Stimulated activated CD8-positive, alpha-beta memory T cell treated with anti-CD3 and anti-CD28 coated beads, Interleukin-4, amount 100 ng/mL, for 24 hours (primary cell): ENCODE data around the gene NPC2.

ENCODE experiments used
- DNase-seq: peaks from one replicate; pipeline ENCODE4 v3.0.0-alpha.2; 2020; ENCODE audit warnings: low read depth

Gene NPC2

DNA sequence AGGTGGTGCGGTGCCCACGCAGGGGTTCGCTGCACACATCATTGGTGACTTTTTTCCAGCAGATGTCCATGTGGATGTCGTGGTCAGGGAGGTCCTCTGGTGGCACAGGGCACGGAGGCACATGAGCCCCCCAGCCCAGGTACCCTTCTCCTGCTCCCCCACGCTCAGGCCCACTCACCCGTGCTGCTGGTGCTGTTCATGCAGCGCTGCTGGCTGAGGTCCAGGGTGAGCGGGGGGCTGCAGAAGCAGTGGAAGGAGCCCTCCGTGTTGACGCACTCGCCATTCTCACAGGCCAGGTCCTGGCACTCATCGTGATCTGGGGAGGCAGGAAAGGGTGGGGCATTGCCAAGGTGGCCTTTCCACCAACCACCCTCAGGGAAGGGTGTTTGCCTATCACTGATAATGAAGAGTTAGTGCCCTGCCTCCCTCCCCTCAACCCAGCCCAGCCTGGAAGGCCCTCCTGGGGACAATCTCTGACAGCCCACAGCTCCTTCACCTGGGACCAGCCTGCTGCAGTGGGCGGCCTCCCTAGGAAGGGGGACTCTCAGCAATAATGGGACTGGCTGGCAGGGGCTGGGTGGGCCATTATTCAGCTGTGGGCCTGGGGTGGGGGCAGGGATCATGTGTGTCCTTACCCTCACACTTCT is 10.3 kb upstream of the NPC2 start:
- DNase-seq: no peak

DNA sequence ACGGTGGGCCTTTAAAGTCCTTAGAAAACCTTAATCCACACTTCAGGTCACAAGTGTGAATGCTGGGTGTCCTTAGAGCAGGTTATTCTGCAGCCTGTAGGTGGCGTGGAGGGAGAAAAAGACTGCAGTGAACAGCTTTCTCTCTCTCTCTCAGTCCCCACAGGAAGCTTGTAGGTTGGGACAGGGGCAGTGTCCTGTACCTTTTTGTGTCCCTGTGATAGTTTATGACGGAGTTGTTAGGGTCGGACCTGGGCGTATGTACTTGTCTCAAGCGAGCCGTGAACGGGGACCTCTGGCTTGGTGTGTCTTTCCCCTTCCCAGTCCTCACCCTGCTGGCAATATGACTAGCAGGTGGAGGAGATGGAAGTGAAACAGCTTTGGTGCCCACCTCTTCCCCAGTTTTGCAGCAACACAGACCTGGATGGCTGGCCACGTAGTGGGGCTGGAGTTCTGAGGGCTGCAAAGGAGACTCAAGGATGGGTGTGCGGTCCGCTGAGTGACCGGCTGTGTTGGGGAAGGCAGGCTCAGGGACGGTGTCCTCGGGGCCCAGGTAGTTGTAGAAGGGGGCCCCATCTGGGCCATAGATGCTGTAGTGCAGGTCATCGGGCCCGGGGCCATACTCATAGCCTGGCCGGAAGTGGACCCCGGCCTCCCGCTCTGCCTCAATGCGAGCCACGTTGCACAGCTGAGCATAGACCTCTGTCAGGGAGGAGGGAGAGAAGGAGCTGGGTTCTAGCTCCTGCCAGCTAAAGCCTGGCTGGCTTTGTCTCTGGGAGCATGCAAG is 9.3 kb upstream of the NPC2 start:
- DNase-seq: no peak

DNA sequence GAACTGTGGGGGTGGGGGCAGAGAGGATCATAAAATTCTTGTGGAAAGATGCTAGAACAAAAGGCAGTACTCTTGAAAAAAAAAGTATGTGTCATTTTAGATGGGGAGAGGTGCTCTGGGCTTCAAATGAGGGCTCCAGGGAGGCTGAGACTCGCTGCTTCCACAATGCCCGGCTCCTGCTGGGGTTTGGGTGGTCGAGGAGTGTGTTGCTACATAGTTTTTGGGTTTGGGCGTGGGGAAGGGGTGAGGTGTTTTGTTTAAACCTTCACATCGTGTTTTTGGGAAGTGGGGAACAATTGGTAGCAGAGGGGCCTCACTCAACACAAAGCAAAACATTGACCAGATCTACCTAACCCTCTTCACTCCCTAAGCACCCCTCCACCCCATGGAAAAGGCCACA is 8.6 kb upstream of the NPC2 start:
- no peak for DNase-seq

DNA sequence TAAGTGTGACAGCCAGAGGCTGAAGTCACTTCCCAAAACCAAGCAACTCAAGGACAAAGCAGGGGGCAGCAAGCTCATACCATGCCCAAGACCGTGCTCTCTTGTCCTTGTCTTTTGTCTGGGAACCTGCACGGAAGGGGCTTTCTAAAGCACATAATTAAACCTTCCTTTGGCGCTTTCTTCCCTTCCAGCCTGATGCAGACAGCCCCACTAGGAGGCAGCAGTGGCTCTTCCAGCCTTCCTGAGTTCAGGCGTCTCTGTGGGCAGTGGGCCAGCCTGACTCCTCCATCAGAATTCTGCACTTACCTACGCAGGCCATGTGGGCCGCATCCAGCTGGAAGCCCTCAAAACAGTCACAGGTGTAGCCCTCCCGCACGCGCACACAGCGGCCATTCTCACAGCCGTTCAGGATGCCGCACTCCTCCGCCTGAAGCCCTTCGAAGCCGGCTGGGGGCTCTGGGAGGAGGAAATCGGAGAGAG is 8.1 kb upstream of the NPC2 start:
- no peak for DNase-seq

DNA sequence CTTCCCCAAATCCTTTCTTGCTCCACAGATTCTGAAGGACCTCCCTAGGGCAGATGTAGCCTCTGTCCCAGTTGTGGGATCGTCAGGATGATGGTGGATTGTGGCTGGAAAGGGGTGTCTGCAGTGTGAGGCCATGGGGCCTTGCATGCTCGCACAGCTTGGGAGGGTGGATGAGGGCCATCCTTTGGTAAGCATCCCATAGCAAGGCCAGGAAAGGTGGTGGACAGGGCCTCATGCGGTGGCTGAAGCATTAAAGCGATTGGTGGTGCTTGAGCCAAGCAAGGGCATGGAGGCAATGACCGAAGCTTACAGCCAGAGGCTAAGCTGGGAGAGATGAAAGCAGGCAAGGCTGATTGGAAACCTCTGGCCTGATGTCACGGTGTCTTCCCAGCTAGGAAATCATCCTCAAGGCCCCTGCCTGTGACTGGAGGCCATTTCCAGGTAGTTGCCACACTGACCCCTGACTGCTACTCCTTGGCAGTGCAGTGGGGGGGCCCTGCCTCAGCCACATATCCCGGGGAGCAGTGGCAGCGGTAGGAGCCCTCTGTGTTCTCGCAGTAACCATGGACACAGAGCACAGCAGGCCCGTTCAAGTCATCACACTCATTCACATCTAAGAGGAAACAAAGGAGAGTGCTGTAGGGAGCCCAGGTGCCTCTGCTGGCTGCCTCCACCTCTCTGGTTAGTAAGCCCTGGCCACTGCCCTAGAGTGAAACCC is 7.5 kb upstream of the NPC2 start:
- DNase-seq: no peak

DNA sequence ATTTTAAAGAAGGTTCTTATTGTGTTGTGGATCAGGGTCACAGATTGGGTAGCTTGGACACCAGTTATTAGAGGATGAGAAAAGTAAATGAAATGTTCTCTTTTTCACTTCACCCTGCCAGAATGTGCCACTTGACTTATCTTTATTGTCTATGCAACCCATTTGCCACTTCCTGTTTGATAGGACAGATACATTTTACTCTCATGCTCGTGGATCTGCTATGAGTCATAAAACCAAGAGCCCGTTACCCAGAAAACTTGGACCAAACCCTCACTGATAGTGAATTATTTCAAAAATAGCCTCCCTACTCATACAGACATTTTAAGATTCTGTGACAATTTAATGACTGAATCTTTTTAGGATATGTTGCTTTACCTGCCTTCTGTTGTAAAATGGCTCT is 2.3 kb upstream of the NPC2 start:
- no peak for DNase-seq

GRCh38 chr14:74493343-74494261 is 497 bp upstream of the NPC2 start, which contains the start of gene ISCA2:
TSS of gene ISCA2 (plus strand) at chr14:74493765. CDS start at chr14:74493775, 10 bp downstream.
- peak; percentile 100 for DNase-seq

GRCh38 chr14:74491956-74492775 is 939 bp downstream of the NPC2 start:
- DNase-seq: no peak

GRCh38 chr14:74490486-74490885 is 2.6 kb downstream of the NPC2 start:
- DNase-seq: no peak

DNA sequence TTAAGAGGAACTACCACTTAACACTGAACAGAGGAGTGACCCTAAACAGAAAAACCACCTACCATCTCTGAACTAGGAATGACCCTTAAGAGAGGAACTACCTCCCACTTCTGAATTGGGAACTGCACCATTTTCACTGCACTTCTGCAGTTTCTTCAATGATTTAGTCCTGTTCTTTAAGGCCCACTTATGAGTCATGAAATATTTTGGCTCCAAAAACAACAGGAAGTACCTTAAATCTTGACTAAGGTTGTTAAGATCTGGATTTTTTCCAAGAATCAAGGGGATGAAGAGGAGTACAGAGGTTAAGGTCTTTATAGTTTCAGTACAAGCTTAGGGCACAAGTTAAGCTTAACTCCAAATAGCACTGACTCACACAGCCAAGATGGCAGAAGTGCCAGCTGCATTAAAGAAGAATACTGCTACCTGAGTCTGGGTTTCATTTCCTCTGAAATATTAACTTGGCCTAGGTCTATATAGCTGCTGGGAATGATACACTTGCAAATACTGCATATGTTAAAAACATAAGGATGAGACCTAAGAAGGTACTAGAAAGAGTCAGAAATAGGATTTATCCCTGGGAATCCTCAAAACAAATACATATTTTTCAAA is 4.2 kb downstream of the NPC2 start:
- DNase-seq: no peak

DNA sequence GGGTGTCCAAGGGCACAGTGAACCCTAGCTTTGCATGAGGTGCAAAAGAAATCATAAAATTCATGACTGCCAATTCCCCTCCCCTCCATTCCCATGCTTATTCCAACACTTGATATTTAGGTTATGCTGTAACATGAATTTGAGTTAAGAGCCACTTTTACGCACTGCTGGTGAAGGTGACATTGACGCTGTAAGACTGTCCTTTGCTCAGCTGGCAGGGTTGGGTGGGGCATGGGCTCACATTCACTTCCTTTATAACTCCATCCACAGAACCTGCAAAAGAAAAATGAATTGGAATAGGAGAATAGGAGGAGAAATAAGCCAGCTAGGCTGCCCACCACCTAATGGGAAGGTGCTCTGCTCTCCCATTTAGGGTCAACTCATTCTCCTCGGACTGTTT is 6.9 kb downstream of the NPC2 start:
- DNase-seq: no peak

DNA sequence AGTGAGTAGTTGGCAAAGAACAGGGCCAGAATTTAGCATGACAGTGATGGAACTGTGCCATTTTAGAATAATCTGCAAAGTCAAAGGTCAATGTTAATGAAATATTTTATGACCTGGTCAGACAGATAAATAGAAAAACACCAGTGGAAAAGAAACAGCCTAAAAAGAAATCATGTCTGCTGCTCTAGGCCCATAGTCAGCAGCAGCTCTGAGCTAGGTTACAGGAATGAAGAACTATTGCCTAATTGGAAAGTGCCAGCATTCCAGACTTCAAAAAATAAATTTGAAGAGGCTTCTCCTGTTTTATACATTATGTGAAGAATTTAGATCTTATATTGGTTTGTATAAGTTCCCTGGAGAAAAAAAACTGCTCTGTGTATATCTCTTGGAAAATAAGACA is 9.8 kb downstream of the NPC2 start:
- no peak for DNase-seq

GRCh38 chr14:74482571-74482970 is 10.5 kb downstream of the NPC2 start:
- no peak for DNase-seq

DNA sequence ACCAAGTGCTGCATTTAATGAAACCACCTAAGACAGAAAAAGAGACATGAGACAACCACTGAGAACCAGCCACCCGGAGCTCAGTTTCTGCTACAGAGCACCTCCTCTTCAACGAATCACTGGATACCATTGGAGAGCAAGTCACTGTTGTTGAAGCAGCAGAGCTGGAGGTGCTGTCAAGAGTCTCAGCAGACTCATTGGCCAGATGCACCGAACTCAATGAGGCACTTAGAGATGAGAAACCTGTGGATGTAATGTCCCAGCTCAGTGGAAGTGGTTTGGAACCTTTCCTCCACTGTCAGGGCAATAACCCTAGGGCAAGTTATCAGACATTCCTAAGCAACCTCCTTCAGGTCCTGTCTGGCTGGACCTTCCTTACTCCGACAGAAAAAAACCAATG is 13.1 kb downstream of the NPC2 start:
- DNase-seq: no peak

DNA sequence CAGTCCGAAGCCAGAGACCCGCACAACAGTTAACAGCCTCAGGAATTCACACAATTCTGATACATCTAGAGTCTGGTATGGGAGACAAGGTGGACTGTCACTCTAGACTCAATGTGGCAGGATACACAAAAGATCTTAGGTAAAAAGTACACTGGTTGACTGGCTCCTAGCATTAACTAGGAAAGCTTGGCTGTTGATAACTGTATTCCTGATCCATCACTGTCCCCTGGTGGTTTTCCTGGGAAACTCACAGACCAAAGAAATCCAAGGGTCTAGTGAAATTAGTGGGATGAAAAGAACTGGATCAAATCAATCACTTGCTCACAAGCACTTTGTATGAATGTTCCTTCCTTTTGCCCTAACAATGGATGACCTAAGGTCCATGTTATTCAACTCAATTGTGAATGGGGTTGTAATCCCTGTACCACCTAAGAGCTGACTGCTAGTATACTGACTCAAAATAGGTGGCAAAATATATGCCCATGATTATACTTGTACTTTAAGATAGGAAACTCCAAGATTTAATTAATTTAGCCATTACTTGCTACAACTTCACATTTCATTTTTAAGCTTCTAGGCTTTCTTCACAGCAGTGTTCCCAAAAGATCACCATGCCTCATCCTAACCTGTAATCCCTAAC is 14.0 kb downstream of the NPC2 start:
- no peak for DNase-seq

DNA sequence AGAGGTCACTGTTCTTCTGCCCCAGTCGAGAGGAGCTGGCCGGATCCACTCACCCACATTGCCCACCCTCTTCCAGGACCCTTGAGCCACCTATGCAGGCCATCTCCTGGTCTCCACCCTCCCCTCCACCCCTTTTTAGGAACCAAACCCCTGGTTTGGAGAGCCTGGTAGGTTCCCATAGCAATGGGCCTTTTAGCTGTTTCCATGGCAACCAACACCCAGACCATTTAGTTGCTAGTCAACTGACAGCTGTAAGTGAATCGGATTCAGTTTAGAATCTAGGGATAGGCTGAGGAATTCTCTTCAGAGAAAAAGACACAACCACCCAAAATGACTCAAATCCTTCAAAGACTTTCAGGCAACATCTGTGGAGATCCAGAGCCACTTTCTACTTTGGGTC is 16.5 kb downstream of the NPC2 start:
- no peak for DNase-seq

DNA sequence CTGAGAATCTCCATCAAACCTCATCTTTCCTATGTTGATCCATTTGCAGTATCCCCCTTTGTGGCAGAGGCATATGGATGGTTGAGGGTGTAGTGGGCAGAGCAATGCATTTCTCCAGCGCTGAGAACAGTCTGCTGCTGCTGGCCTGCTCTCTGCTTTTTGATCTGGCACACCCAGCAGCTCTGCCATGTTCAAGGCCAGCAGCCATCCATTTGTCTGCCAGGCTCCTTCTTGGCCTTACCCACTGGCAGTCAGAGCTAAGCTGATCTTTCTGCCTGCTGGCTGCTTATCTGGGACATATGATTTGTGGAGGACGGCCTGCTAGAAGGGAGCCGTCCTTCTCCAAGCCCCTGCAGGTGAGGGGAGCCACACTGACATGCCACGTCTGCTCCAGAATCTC is 17.0 kb downstream of the NPC2 start:
- DNase-seq: no peak

DNA sequence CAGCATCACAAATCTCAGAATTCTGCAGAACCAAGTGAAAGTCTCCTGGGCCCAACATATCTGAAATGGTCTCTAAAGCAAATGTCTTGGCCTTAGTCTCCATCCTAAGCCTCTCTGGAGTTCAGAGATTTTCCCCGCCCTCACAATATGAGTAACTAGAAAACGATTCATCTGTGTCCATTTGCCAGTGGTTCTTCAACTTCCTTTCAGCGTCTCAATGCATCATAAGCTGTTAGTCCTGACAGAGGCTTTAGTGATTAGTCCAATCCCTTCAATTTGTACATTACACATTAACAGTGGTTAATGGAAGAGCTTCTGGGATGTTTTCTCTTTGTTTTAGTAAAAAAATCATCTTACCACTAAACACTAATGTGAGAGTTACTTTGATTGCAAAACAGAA is 17.4 kb downstream of the NPC2 start:
- no peak for DNase-seq

DNA sequence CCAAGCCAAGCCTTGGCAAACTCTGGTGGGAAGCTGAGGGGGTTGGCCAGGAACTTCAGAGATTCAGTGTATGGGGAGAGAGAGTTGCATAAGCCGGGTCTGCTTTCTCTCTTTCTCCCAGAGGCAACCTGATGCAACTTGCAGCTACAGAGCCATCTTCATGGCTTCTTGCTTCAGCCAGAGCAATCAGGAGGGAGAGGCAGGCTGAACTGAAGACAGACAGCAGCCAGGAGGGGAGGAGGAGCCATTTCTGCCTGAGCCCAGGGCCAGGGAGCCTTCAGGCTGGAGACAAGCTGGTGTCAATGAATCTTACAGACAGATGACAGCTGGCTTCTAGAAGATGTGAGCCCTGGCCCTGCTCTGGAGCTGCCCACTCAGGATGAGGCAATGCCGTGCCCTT is 18.7 kb downstream of the NPC2 start:
- no peak for DNase-seq

DNA sequence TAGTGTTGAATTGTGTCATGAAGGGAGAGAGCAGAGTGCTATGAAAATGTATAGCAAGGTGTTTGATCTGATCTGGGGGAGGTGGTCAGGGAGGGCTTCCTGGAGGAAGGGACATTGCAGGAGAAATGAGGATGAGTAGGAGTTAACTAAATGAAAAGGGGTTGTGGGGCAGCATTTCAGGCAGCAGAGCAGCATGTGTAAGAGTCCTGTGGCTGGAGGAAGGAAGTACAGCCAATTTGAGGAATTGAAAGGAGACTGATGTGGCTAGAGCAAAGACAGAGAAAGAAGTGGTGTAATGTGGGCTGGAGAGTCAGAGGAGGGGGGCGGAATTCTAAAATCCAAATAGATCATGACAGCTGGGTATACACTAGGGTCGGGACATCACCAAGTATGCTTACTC is 20.5 kb downstream of the NPC2 start:
- no peak for DNase-seq
